22Rv1 (cell line): ENCODE measurements around the gene DHX15.
"Not testable (repeated sequence)": the region's sequence is repeated elsewhere in the genome, so short reads cannot be mapped to it uniquely, and the experiment has no call there.

ENCODE experiments used
- ZFX ChIP-seq: fragments of 450-650 bp; IDR thresholded peaks from 2 replicates; pipeline ENCODE4 v1.6.1; 2017; ENCODE audit warnings: antibody characterized with exemption, borderline replicate concordance
- TF ChIP-seq, protein P1 (sequence below): fragments of 450-650 bp; IDR thresholded peaks from 2 replicates; pipeline ENCODE4 v1.5.1; 2017; ENCODE audit warnings: mild to moderate bottlenecking

DNA sequence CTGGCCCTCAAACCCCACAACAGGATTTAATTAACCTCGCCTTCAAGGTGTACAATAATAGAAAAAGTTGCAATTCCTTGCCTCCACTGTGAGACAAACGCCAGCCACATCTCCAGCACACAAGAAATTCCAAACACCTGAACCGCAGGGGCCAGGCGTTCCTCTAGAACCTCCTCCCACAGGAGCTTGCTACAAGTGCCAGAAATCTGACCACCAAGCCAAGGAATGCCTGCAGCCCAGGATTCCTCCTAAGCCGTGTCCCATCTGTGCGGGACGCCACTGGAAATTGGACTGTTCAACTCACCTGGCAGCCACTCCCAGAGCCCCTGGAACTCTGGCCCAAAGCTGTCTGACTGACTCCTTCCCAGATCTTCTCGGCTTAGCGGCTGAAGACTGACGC, 81.3 kb downstream of the DHX15 start:
- TF ChIP-seq, protein P1, sequence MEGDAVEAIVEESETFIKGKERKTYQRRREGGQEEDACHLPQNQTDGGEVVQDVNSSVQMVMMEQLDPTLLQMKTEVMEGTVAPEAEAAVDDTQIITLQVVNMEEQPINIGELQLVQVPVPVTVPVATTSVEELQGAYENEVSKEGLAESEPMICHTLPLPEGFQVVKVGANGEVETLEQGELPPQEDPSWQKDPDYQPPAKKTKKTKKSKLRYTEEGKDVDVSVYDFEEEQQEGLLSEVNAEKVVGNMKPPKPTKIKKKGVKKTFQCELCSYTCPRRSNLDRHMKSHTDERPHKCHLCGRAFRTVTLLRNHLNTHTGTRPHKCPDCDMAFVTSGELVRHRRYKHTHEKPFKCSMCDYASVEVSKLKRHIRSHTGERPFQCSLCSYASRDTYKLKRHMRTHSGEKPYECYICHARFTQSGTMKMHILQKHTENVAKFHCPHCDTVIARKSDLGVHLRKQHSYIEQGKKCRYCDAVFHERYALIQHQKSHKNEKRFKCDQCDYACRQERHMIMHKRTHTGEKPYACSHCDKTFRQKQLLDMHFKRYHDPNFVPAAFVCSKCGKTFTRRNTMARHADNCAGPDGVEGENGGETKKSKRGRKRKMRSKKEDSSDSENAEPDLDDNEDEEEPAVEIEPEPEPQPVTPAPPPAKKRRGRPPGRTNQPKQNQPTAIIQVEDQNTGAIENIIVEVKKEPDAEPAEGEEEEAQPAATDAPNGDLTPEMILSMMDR: not testable (repeated sequence)
- TF ChIP-seq ZFX: not testable (repeated sequence)
